ENCODE results near the gene MMP25. TPM values are rescaled to one million over a fixed set of nuclear protein-coding genes. Genes with fewer than 3 reads are reported as not detected.
"Not testable (repeated sequence)": the region's sequence is repeated elsewhere in the genome, so short reads cannot be mapped to it uniquely, and the experiment has no call there.

MMP25 gene
- polyA plus RNA-seq, 1 donor (not counting 4 experiments of a cell fraction or from before 2014, with no cell fraction given), result 0.09 TPM

DNA sequence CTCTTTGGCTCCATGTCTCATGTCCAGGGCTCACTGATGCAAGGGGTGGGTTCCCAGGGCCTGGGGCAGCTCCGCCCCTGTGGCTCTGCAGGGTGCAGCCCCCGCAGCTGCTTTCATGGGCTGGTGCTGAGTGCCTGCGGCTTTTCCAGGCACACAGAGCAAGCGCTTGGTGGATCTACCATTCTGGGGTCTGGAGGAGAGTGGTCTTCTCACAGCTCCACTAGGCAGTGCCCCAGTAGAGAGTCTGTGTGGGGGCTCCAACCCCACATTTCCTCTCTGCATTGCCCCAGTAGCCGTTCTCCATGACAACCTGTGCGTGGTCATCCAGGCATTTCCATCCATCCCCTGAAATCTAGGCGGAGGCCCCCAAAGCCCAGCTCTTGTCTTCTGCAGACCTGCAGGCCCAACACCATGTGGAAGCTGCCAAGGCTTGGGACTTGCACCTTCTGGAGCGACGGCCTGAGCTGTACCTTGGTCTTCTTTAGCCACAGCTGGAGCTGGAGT is 24.3 kb downstream of the MMP25 start:
- dilution Hi-C loops (cut with MboI; ENCODE audit: extremely low pct_ligation_motif_present, low sequenced_read_pairs), result no loop called here

DNA sequence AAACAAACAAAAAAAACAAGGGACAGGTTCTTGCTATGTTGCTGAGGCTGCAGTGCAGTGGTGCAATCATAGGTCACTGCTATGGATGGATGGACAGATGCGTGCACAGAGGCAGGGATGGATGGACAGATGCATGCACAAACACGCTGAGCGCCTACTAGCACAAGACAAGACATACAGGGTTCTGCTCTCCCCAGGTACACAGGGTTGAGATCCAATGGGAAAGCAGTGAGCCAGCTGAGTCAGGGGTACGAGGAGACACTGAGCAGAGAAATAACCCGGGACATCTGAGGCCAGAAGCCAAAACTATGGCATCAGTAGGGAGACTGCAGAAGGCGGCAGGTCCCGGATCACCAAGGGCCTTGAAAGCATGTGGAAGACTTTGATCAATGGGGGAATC is 25.3 kb downstream of the MMP25 start:
- no peak for TF ChIP-seq EZH2 (IDR thresholded peaks at IDR 0.05; ENCODE audit: low read length)
- TF ChIP-seq, protein P1, sequence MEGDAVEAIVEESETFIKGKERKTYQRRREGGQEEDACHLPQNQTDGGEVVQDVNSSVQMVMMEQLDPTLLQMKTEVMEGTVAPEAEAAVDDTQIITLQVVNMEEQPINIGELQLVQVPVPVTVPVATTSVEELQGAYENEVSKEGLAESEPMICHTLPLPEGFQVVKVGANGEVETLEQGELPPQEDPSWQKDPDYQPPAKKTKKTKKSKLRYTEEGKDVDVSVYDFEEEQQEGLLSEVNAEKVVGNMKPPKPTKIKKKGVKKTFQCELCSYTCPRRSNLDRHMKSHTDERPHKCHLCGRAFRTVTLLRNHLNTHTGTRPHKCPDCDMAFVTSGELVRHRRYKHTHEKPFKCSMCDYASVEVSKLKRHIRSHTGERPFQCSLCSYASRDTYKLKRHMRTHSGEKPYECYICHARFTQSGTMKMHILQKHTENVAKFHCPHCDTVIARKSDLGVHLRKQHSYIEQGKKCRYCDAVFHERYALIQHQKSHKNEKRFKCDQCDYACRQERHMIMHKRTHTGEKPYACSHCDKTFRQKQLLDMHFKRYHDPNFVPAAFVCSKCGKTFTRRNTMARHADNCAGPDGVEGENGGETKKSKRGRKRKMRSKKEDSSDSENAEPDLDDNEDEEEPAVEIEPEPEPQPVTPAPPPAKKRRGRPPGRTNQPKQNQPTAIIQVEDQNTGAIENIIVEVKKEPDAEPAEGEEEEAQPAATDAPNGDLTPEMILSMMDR (optimal IDR thresholded peaks at IDR 0.05 in 1 of 3, IDR thresholded peaks at IDR 0.05 in 1 of 3, conservative IDR thresholded peaks at IDR 0.05 in 1 of 3; ENCODE audit: extremely low read depth in 1 of 3, insufficient read depth in 2 of 3, low read length in 3 of 3), result no peak
- dilution Hi-C loops (cut with MboI; ENCODE audit: extremely low pct_ligation_motif_present, low sequenced_read_pairs), result no loop called here

More for the DNA sequence above, 24.3 kb downstream of the MMP25 start:
- Histone ChIP-seq H3K4me3 (ENCODE audit: control insufficient read depth in 2 of 3, extremely low read depth in 1 of 3, insufficient read depth in 2 of 3, low read depth in 1 of 3, low read length in 3 of 3) (no peak overlapping the region), H4K20me1 (ENCODE audit: control insufficient read depth, extremely low read depth, insufficient read depth, low read length) (no peaks in the 10 kb centered on the region), H3K9me1 (ENCODE audit: control insufficient read depth, extremely low read depth, insufficient read depth, low read length) (no peaks in the 10 kb centered on the region), H2AFZ (ENCODE audit: control insufficient read depth, low read length) (no peak overlapping the region), H3K27ac (ENCODE audit: control insufficient read depth, insufficient read depth, low read length) (no peak overlapping the region), H3K4me1 (ENCODE audit: control insufficient read depth, extremely low read depth, insufficient read depth, low read length) (no peaks in the 10 kb centered on the region), H3K4me2 (ENCODE audit: control insufficient read depth, extremely low read depth, insufficient read depth, low read depth, low read length) (no peak overlapping the region), H3K27me3 (ENCODE audit: control insufficient read depth, extremely low read depth, insufficient read depth, low read length) (no peaks in the 10 kb centered on the region), H3K79me2 (ENCODE audit: control insufficient read depth, insufficient read depth, low read length) (no peaks in the 10 kb centered on the region), H3K36me3 (ENCODE audit: control insufficient read depth in 2 of 2, extremely low read depth in 1 of 2, insufficient read depth in 2 of 2, low read length in 2 of 2) (no peaks in the 10 kb centered on the region), H3K9ac (ENCODE audit: control insufficient read depth, extremely low read depth, insufficient read depth, low read length) (no peak overlapping the region), H3K9me3 (ENCODE audit: control insufficient read depth, low read depth, low read length) (no peaks in the 10 kb centered on the region)
- TF ChIP-seq, protein P1 (optimal IDR thresholded peaks at IDR 0.05 in 1 of 3, IDR thresholded peaks at IDR 0.05 in 1 of 3, conservative IDR thresholded peaks at IDR 0.05 in 1 of 3; ENCODE audit: extremely low read depth in 1 of 3, insufficient read depth in 2 of 3, low read length in 3 of 3), result no peak
- no peak for TF ChIP-seq EZH2 (IDR thresholded peaks at IDR 0.05; ENCODE audit: low read length)
- no peak for DNase-seq (ENCODE audit: low read depth, low spot score)
- no peak for FAIRE-seq

DNA sequence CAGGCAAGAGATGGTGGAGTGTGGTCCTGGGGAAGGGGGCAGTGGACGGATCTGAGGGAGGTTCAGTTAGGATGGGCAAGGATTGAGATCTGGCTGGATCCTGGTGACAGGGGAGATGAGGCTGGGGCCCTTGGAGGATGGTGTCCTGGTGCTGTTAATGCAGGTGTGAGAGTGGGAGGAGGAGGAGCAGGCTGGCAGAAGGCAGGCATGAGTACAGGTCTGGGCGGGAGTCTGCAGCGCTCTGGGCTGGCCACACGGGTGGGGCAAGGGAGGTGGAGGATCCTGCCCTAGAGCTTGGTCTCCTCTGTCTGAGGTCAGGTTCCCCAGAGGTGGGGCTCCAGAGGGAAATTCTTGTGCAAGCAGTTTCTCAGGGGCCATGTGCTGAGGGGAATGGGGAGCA is 25.8 kb downstream of the MMP25 start:
- dilution Hi-C loops (cut with MboI; ENCODE audit: extremely low pct_ligation_motif_present, low sequenced_read_pairs); H3K36me3 ChIP-seq (ENCODE audit: control insufficient read depth in 2 of 2, extremely low read depth in 1 of 2, insufficient read depth in 2 of 2, low read length in 2 of 2); FAIRE-seq; H2AFZ ChIP-seq (ENCODE audit: control insufficient read depth, low read length); H3K9me3 ChIP-seq (ENCODE audit: control insufficient read depth, low read depth, low read length); H3K4me3 ChIP-seq (ENCODE audit: control insufficient read depth in 2 of 3, extremely low read depth in 1 of 3, insufficient read depth in 2 of 3, low read depth in 1 of 3, low read length in 3 of 3); H3K4me2 ChIP-seq (ENCODE audit: control insufficient read depth, extremely low read depth, insufficient read depth, low read depth, low read length); H4K20me1 ChIP-seq (ENCODE audit: control insufficient read depth, extremely low read depth, insufficient read depth, low read length); H3K4me1 ChIP-seq (ENCODE audit: control insufficient read depth, extremely low read depth, insufficient read depth, low read length); H3K9ac ChIP-seq (ENCODE audit: control insufficient read depth, extremely low read depth, insufficient read depth, low read length); H3K27me3 ChIP-seq (ENCODE audit: control insufficient read depth, extremely low read depth, insufficient read depth, low read length); H3K79me2 ChIP-seq (ENCODE audit: control insufficient read depth, insufficient read depth, low read length); DNase-seq (ENCODE audit: low read depth, low spot score); H3K9me1 ChIP-seq (ENCODE audit: control insufficient read depth, extremely low read depth, insufficient read depth, low read length); H3K27ac ChIP-seq (ENCODE audit: control insufficient read depth, insufficient read depth, low read length): not testable (repeated sequence)

More for the DNA sequence above, 25.3 kb downstream of the MMP25 start:
- DNase-seq (ENCODE audit: low read depth, low spot score) (no peak), FAIRE-seq (no peak)
- H3K79me2 ChIP-seq (ENCODE audit: control insufficient read depth, insufficient read depth, low read length), result no peaks in the 10 kb centered on the region
- H3K27ac ChIP-seq (ENCODE audit: control insufficient read depth, insufficient read depth, low read length), result no peak overlapping the region
- H3K4me2 ChIP-seq (ENCODE audit: control insufficient read depth, extremely low read depth, insufficient read depth, low read depth, low read length), result no peak overlapping the region
- H4K20me1 ChIP-seq (ENCODE audit: control insufficient read depth, extremely low read depth, insufficient read depth, low read length), result no peaks in the 10 kb centered on the region
- no peak overlapping the region for H2AFZ ChIP-seq (ENCODE audit: control insufficient read depth, low read length)
- H3K27me3 ChIP-seq (ENCODE audit: control insufficient read depth, extremely low read depth, insufficient read depth, low read length), result no peaks in the 10 kb centered on the region
- no peak overlapping the region for H3K4me3 ChIP-seq (ENCODE audit: control insufficient read depth in 2 of 3, extremely low read depth in 1 of 3, insufficient read depth in 2 of 3, low read depth in 1 of 3, low read length in 3 of 3)
- H3K36me3 ChIP-seq (ENCODE audit: control insufficient read depth in 2 of 2, extremely low read depth in 1 of 2, insufficient read depth in 2 of 2, low read length in 2 of 2), result no peaks in the 10 kb centered on the region
- H3K9me1 ChIP-seq (ENCODE audit: control insufficient read depth, extremely low read depth, insufficient read depth, low read length), result no peaks in the 10 kb centered on the region
- H3K9me3 ChIP-seq (ENCODE audit: control insufficient read depth, low read depth, low read length), result no peaks in the 10 kb centered on the region
- H3K4me1 ChIP-seq (ENCODE audit: control insufficient read depth, extremely low read depth, insufficient read depth, low read length), result no peaks in the 10 kb centered on the region
- no peak overlapping the region for H3K9ac ChIP-seq (ENCODE audit: control insufficient read depth, extremely low read depth, insufficient read depth, low read length)

GRCh38 chr16:3072576-3073263 is 26.4 kb downstream of the MMP25 start:
- H3K9ac ChIP-seq (ENCODE audit: control insufficient read depth, extremely low read depth, insufficient read depth, low read length); DNase-seq (ENCODE audit: low read depth, low spot score); H3K9me1 ChIP-seq (ENCODE audit: control insufficient read depth, extremely low read depth, insufficient read depth, low read length); H3K4me3 ChIP-seq (ENCODE audit: control insufficient read depth in 2 of 3, extremely low read depth in 1 of 3, insufficient read depth in 2 of 3, low read depth in 1 of 3, low read length in 3 of 3); H3K4me2 ChIP-seq (ENCODE audit: control insufficient read depth, extremely low read depth, insufficient read depth, low read depth, low read length); H3K9me3 ChIP-seq (ENCODE audit: control insufficient read depth, low read depth, low read length); H3K36me3 ChIP-seq (ENCODE audit: control insufficient read depth in 2 of 2, extremely low read depth in 1 of 2, insufficient read depth in 2 of 2, low read length in 2 of 2); H2AFZ ChIP-seq (ENCODE audit: control insufficient read depth, low read length); H3K4me1 ChIP-seq (ENCODE audit: control insufficient read depth, extremely low read depth, insufficient read depth, low read length); H3K27me3 ChIP-seq (ENCODE audit: control insufficient read depth, extremely low read depth, insufficient read depth, low read length); H4K20me1 ChIP-seq (ENCODE audit: control insufficient read depth, extremely low read depth, insufficient read depth, low read length); dilution Hi-C loops (cut with MboI; ENCODE audit: extremely low pct_ligation_motif_present, low sequenced_read_pairs); H3K79me2 ChIP-seq (ENCODE audit: control insufficient read depth, insufficient read depth, low read length); FAIRE-seq; H3K27ac ChIP-seq (ENCODE audit: control insufficient read depth, insufficient read depth, low read length): not testable (repeated sequence)

Measured in keratinocyte (primary cell).